Neuron (in vitro differentiated cells): ENCODE results near the gene CDC25B.
"Not testable (repeated sequence)": the region's sequence is repeated elsewhere in the genome, so short reads cannot be mapped to it uniquely, and the experiment has no call there.

Experiments used
- H2AFZ ChIP-seq: one replicate; pipeline ENCODE4 v1.6.1; 2013; ENCODE audit warnings: low read depth, mild to moderate bottlenecking, inconsistent platforms, low read length, moderate library complexity
- H3K27me3 ChIP-seq: one replicate; pipeline ENCODE4 v1.6.1; 2013; ENCODE audit warnings: low read length; ENCODE audit not compliant: insufficient read depth
- H3K36me3 ChIP-seq: one replicate; pipeline ENCODE4 v1.6.1; 2013; ENCODE audit warnings: low read length; ENCODE audit not compliant: insufficient read depth
- H3K4me1 ChIP-seq: one replicate; pipeline ENCODE4 v1.6.1; 2013; ENCODE audit warnings: low read length; ENCODE audit not compliant: insufficient read depth
- H3K4me3 ChIP-seq: 2 replicates; pipeline ENCODE4 v1.5.1; 2013; ENCODE audit warnings: mild to moderate bottlenecking, low read length, moderate library complexity
- H3K9me3 ChIP-seq: one replicate; pipeline ENCODE4 v1.6.1; 2013; ENCODE audit warnings: low read length

Gene CDC25B

GRCh38 chr20:3784216-3784853 lies 11.8 kb upstream of the CDC25B start:
- Histone ChIP-seq H2AFZ (no peak overlapping the region), H3K36me3 (no peaks in the 10 kb centered on the region), H3K4me1 (peaks cover 8% of the 10 kb centered on the region), H3K4me3 (no peak overlapping the region), H3K27me3 (peaks cover 5% of the 10 kb centered on the region), H3K9me3 (no peaks in the 10 kb centered on the region)

DNA sequence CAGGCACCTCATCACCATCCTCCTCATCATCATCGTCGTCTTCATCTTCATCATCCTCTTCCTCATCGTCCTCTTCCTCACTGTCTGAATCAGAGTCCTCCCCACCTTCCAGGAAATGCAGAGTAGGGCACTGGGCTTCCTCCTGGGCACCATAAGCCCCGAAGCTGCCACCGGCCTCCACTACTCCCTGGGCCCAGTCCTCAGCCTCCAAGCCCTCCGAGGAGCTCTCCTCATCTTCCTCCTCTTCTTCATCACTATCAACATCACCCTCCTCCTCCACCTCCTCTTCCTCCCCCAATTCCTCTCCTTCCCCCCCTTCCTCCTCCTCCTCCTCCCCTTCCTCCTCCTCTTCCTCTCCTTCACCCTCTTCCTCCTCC lies 11.3 kb upstream of the CDC25B start:
- H2AFZ ChIP-seq: no peak overlapping the region
- H3K9me3 ChIP-seq: no peaks in the 10 kb centered on the region
- peaks cover 8% of the 10 kb centered on the region for H3K4me1 ChIP-seq
- H3K4me3 ChIP-seq: no peak overlapping the region
- H3K36me3 ChIP-seq: no peaks in the 10 kb centered on the region
- H3K27me3 ChIP-seq: no peaks in the 10 kb centered on the region

- Histone ChIP-seq H3K27me3 (no peaks in the 10 kb centered on the region), H3K4me3 (no peak overlapping the region), H3K9me3 (no peaks in the 10 kb centered on the region), H3K36me3 (no peaks in the 10 kb centered on the region), H2AFZ (no peak overlapping the region), H3K4me1 (peaks cover 8% of the 10 kb centered on the region)
These were observed 10.6 kb upstream of the CDC25B start for GRCh38 chr20:3785240-3786125.

GRCh38 chr20:3786126-3786484 lies 10.0 kb upstream of the CDC25B start:
- H3K4me3 ChIP-seq: peak overlapping the region; percentile 34
- H3K36me3 ChIP-seq: no peaks in the 10 kb centered on the region
- no peak overlapping the region for H2AFZ ChIP-seq
- no peaks in the 10 kb centered on the region for H3K9me3 ChIP-seq
- peaks cover 8% of the 10 kb centered on the region for H3K4me1 ChIP-seq
- H3K27me3 ChIP-seq: no peaks in the 10 kb centered on the region

DNA sequence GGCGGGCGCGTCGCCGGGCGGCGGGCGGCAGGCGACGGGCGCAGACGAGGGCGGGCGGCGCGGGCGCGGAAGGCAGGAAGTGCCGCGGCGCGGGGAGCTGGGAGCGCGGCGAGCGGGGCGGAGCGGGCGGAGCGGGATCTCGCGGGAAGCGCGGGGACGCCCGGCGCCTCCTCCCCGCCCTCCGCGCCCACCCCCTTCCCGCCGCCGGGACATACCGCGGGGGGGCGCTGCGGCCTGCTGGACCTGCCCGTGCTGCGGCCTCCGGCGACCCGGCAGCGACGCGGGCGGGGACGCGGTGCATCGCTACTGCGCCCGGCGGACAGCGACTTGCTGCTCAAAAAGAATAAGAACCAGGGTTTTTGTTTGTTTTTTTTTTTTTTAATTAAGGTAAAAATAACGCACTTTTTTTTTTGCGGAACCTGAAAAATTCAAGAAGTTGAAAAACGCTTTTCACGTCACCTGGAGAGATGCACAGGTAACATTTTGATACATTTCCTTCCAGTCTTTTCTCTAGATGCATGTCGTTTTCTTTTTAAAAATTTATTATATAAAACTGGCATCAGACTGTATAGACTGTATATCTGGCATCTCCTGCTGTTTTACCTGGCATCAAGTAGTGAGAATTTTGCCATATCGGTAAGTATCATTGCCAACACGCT lies 9.3 kb upstream of the CDC25B start, which contains the start of gene CENPB:
TSS of gene CENPB (minus strand) at position 76 of the 659 bp plus-strand sequence. CDS start 257 bp downstream, outside the sequence.
- Histone ChIP-seq H3K27me3 (no peaks in the 10 kb centered on the region), H3K36me3 (no peaks in the 10 kb centered on the region), H3K4me3 (peak within 1 kb of the TSS; percentile 40), H3K9me3 (no peaks in the 10 kb centered on the region), H3K4me1 (peaks cover 8% of the 10 kb centered on the region), H2AFZ (no peak within 1 kb of the TSS)

- H3K36me3 ChIP-seq: no peaks in the 10 kb centered on the region
- no peaks in the 10 kb centered on the region for H3K9me3 ChIP-seq
- no peak overlapping the region for H2AFZ ChIP-seq
- H3K27me3 ChIP-seq: no peaks in the 10 kb centered on the region
- peak overlapping the region; percentile 40 for H3K4me3 ChIP-seq
- H3K4me1 ChIP-seq: peaks cover 8% of the 10 kb centered on the region
These were observed 8.6 kb upstream of the CDC25B start for GRCh38 chr20:3787324-3788014.

GRCh38 chr20:3788685-3789155 lies 7.4 kb upstream of the CDC25B start:
- no peaks in the 10 kb centered on the region for H3K36me3 ChIP-seq
- H3K9me3 ChIP-seq: no peaks in the 10 kb centered on the region
- no peak overlapping the region for H3K4me3 ChIP-seq

DNA sequence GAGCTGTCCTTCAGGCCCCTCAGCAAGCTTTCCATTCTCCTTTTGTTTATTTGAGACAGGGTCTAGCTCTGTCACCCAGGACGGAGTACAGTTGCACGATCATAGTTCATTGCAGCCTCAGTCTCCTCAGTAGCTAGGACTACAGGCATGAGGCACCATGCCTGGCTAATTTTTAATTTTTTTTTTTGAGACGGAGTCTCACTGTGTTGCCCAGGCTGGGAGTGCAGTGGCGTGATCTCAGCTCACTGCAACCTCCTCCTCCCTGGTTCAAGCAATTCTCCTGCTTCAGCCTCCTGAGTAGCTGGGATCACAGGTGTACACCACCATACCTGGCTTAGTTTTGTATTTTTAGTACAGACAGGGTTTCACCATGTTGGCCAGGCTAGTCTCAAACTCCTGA lies 6.9 kb upstream of the CDC25B start:
- not testable (repeated sequence) for H3K9me3 ChIP-seq, H3K4me3 ChIP-seq, H3K36me3 ChIP-seq, H2AFZ ChIP-seq, H3K4me1 ChIP-seq, H3K27me3 ChIP-seq

More at GRCh38 chr20:3788685-3789155, 7.4 kb upstream of the CDC25B start:
- Histone ChIP-seq H3K27me3 (no peaks in the 10 kb centered on the region), H2AFZ (no peak overlapping the region), H3K4me1 (peaks cover 8% of the 10 kb centered on the region)

DNA sequence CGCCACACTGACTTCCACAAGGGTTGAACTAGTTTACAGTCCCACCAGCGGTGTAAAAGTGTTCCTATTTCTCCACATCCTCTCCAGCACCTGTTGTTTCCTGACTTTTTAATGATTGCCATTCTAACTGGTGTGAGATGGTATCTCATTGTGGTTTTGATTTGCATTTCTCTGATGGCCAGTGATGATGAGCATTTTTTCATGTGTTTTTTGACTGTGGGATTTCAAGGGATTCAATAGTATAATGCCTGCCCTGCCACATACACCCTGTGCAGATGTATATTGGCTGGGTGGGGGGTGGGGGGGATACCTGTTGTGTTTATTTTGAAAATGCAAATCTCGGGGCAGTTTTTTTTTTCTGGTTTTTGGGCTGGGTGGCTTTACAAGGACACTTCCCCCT lies 1.9 kb upstream of the CDC25B start:
- not testable (repeated sequence) for H3K27me3 ChIP-seq, H3K36me3 ChIP-seq, H2AFZ ChIP-seq, H3K9me3 ChIP-seq, H3K4me3 ChIP-seq
- peaks cover 24% of the 10 kb centered on the region for H3K4me1 ChIP-seq

GRCh38 chr20:3794701-3795420 lies 1.2 kb upstream of the CDC25B start:
- Histone ChIP-seq H3K9me3 (no peaks in the 10 kb centered on the region), H3K27me3 (no peaks in the 10 kb centered on the region), H3K4me1 (peaks cover 31% of the 10 kb centered on the region), H3K4me3 (peak overlapping the region; percentile 58), H3K36me3 (no peaks in the 10 kb centered on the region), H2AFZ (no peak overlapping the region)

- no peak overlapping the region for H2AFZ ChIP-seq
- H3K4me1 ChIP-seq: peaks cover 38% of the 10 kb centered on the region
- peak overlapping the region; percentile 58 for H3K4me3 ChIP-seq
- H3K9me3 ChIP-seq: no peaks in the 10 kb centered on the region
- peaks cover 6% of the 10 kb centered on the region for H3K36me3 ChIP-seq
- H3K27me3 ChIP-seq: no peaks in the 10 kb centered on the region
These were observed 541 bp downstream of the CDC25B start for GRCh38 chr20:3796477-3797225.

DNA sequence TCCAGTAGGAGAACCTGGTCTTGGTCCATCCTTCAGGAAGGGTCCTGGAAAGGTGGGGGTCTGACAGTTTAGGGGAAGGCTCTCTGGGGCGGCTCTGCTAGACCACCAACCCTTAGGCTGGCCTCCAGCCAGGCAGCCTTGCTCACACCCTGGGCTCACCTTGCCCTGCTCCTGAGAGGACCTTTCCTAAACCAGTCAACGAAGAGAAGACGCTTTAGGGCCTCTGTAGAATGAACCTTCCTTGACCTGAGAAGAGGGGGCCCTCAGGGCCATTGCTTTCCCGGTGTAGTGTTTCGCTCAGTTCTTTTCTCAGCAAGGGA lies 1.1 kb downstream of the CDC25B start:
- Histone ChIP-seq H2AFZ (no peak overlapping the region), H3K4me3 (peak overlapping the region; percentile 58), H3K36me3 (peaks cover 10% of the 10 kb centered on the region), H3K9me3 (no peaks in the 10 kb centered on the region), H3K27me3 (no peaks in the 10 kb centered on the region), H3K4me1 (peaks cover 38% of the 10 kb centered on the region)
